M059J (cell line): ENCODE measurements around the gene SEMA3F. TPM values are rescaled to one million over a fixed set of nuclear protein-coding genes. Genes with fewer than 3 reads are reported as not detected.
"Not testable (repeated sequence)": the region's sequence is repeated elsewhere in the genome, so short reads cannot be mapped to it uniquely, and the experiment has no call there.

Source experiments
- DNase-seq: peaks from one replicate; pipeline ENCODE4 v3.0.0-alpha.2; 2012; ENCODE audit warnings: low read depth
- total RNA-seq: library from RNA; depleted of rRNA; stranded (reverse); fragments of >200 nt; shearing (Covaris generic); gene quantifications from 2 replicates; pipeline ENCODE4 v1.2.3, GENCODE V29; 2014

Gene SEMA3F
- total RNA-seq, 1 experiment from 2014 or later, result 6.6 TPM

GRCh38 chr3:50211368-50211717 is 56.2 kb downstream of the SEMA3F start:
- not testable (repeated sequence) for DNase-seq

GRCh38 chr3:50211930-50212329 is 56.8 kb downstream of the SEMA3F start:
- peak; percentile 59 for DNase-seq

GRCh38 chr3:50212502-50212901 is 57.4 kb downstream of the SEMA3F start:
- no peak for DNase-seq

- DNase-seq, result no peak
These were observed 57.8 kb downstream of the SEMA3F start for GRCh38 chr3:50212971-50213370.

GRCh38 chr3:50213373-50213772 is 58.2 kb downstream of the SEMA3F start:
- DNase-seq, result no peak

- no peak for DNase-seq
These were observed 59.7 kb downstream of the SEMA3F start for GRCh38 chr3:50214824-50215223.

GRCh38 chr3:50215529-50215928 is 60.4 kb downstream of the SEMA3F start:
- no peak for DNase-seq

- no peak for DNase-seq
These were observed 62.6 kb downstream of the SEMA3F start for GRCh38 chr3:50217681-50218080.

GRCh38 chr3:50218448-50218847 is 63.3 kb downstream of the SEMA3F start:
- DNase-seq, result no peak

GRCh38 chr3:50219285-50219684 is 64.2 kb downstream of the SEMA3F start:
- no peak for DNase-seq

GRCh38 chr3:50220109-50220508 is 65.0 kb downstream of the SEMA3F start:
- no peak for DNase-seq

- DNase-seq, result no peak
These were observed 65.9 kb downstream of the SEMA3F start for GRCh38 chr3:50221051-50221410.

- DNase-seq, result no peak
These were observed 66.5 kb downstream of the SEMA3F start for GRCh38 chr3:50221411-50222168.

- no peak for DNase-seq
These were observed 67.0 kb downstream of the SEMA3F start for GRCh38 chr3:50222169-50222528.

GRCh38 chr3:50224639-50225038 is 69.5 kb downstream of the SEMA3F start:
- DNase-seq, result no peak

- peak; percentile 65 for DNase-seq
These were observed 71.8 kb downstream of the SEMA3F start for GRCh38 chr3:50226888-50227389.

- peak; percentile 89 for DNase-seq
These were observed 72.5 kb downstream of the SEMA3F start for GRCh38 chr3:50227390-50228183.

GRCh38 chr3:50228184-50228763 is 73.2 kb downstream of the SEMA3F start:
- not testable (repeated sequence) for DNase-seq

- DNase-seq, result no peak
These were observed 74.4 kb downstream of the SEMA3F start for GRCh38 chr3:50229490-50229889.

- DNase-seq, result no peak
These were observed 75.1 kb downstream of the SEMA3F start for GRCh38 chr3:50230104-50230793.

- DNase-seq, result no peak
These were observed 75.6 kb downstream of the SEMA3F start for GRCh38 chr3:50230794-50231125.

- no peak for DNase-seq
These were observed 76.5 kb downstream of the SEMA3F start for GRCh38 chr3:50231581-50231980.
